Measurements from ENCODE around the gene FIGN.

Gene FIGN

DNA sequence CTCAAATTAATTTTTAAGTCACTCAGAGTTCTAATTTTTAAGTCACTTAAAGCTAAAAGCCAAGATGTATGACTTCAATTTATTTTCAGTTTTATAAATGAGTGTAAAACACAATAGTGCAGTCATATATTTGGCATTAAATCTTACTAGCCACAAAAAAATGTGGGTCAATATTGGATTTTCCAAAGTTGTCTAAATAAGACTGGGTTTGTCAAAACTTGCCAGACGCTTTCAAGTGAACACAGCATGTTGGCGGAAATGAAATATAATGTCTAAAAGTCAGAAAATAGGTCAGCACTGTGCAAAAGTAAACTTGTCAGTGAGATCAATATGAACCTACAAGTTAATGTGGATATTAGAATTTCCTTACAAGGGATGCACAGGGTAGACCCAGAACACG, 128.9 kb downstream of the FIGN start:
- DNase-seq = no peak

DNA sequence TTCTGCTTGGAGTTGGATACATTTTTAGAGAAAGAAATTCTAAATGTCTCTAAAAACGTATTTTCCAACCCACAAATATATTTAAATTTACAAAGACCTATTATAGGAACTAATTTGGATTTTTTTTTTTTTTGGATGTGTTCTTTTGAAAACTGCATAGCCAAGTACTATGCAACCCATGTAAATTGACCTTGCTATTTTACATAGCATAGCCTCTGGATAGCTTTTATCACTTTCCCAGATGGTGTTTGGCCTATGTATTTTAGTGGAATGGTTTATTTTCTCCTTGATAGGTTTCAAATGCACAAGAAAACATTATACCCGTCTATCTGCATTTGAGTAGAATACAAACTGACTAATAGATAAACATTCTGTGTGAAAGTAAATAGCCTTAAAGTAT, 130.0 kb downstream of the FIGN start:
- no peak for DNase-seq

DNA sequence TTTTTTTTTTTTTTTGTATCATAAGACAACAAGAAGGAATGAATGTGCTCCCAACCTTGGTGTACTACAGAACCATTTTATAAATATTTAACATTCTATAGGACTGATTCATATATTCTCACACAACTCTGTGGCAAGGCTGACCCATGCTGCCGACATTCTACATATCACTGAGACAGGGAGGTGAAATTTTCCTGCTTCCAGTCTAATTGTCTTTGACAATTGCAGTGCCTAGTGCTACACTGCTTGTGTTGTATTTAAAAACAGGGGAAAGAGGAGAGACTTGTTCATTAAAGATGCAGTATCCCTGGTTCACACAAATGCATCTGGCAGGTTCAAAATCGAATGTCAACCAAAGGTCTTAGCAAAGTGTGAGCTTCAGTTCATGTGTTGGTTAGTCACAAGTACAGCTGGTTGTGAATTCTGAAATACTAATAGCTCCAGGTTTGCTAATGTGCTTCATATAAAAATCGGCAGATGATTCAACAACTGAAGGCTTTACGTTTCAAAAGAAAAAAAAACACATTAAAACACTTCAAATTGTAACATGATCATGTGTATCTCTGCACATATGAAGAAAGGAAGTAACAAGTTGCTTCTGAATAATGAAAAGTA, 130.8 kb downstream of the FIGN start:
- DNase-seq = no peak

DNA sequence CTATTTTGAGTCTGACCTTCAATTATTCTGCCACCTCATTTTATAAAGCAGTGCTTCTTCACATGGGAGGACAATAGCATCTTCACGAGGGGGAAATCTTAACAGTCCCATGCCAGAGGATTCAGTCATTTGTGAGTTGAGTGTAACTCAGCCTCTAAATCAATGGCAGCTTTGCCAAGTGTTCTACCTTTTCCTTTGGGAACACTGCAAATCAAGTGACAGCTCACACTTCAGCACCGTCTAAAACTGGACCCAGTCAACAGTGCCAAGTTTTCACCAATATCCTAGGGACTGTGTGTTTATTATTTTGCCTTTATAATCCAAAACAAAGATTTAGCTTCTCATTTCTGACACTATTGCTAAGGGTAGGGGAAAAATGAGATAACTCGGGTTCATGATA, 133.6 kb downstream of the FIGN start:
- DNase-seq = no peak

DNA sequence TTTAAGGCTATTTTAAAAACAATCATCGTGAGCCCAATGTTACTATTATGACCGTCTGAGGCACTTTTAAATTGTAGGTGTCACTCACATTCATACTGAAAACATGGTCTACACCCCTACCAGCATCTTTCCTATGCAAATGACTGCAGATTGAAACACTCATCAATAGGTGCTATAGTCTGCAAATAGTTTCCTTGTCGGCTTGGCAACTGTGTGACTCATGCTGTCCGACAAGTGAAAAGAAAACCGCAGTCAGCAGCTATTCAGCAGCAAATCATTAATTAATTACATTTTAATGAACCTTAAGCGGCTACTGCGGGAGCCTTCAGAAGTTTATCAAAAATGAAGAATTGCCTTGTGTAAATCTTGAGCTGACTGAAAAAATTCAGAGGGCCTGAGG, 134.4 kb downstream of the FIGN start:
- DNase-seq = no peak

DNA sequence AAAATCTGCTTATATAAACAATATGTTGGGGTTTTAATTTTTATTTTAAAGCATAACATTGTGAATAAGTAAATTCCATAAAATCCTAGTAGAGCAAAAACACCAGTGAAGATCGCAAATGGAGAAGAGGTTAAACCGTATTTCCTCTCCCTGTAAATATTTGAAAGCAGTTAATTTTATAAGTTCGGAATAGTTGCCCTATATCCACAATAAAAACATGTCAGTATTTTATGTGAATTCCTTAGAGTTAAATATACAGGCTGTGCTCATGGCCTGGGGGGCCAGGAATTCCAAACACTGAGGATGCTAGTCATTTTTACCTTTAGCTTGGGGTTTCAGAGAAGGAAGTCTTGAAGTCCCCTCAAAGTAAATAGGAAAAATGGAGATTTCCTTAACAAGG, 135.0 kb downstream of the FIGN start:
- no peak for DNase-seq

DNA sequence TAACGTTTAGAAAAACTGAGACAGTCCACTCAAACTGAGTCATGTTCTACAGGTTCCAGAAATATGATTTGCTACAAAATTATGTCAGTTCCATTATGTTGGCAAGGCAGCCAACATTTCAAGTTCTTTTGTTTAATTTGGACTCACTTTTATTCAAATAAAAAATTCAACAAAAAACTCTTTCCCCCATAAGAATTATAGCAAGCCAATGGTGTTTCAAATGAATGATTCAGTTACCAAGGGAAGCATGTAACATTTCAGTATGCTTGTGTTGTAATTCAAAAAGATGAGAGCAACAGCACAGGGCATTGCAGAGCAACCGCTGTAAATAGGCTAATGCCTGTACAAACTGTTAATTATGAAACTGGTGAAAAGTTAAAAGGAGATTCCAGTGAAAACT, 140.8 kb downstream of the FIGN start:
- DNase-seq = no peak

DNA sequence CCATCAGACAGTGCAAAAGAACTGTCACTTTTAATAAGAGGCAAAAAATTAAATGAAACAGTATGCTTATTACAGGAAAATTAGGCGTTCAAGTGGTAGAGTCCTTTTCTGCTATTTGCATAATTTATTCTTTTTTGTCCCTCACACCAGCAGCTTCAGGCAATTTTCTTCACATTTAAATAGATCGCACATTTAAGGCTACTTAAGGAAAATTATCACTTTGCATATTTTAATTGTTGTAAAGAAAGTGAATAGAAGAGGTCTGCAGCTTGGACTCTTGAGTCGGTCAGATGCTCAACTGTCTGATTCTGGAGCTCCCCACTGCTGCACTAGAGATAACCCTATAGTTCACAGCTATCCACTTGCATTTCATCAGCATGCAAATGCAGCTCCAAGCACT, 141.3 kb downstream of the FIGN start:
- DNase-seq = no peak

DNA sequence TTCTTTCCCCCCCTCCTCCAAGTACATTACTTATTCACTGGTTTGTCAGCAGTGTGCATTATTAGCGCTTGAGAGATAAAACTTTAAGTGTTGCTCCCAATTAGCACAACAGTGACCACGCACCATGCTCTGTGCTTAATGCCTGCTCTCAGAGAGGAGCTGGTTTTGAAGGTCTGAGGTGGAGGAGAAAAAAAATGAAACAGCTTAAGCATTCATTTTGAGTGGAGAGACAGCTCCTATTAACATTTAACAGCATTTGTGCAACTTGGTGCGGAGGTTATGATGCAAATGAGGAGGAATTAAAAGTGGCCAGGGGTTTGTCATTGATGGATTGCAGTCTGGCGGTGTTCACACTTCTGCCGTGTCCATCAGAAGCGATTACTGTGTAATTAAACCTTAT, 141.8 kb downstream of the FIGN start:
- no peak for DNase-seq

DNA sequence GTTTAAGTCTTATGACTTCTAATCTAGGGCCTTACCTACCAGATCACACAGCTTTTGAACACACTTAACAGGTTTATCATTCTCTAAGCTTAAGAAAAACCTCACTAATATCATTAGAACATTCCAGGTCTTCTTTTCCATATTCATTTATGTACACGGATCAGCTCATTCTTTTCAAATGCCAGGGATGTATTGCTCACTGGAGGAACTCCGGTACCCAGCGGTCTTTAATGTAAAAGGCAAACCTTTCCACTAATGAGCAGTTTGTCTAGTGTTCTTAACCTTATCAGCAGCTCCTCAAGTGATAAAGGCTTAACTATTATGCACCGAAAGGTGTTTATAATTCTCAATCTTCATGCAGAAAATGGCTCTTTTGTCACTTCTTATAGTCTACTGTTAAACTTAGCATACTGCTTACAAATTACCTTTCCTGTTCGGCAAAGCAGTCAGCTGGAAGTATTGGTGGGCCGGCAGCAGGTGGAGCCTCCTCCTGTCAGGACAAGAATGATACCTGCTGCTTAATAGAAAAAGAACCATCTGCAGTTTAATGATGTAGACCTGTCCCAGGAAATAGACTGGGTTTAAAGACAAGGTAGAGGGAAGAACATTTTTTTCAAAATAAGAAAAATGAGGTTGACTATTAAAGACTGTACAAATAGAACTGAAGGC, 142.7 kb downstream of the FIGN start:
- DNase-seq = no peak

DNA sequence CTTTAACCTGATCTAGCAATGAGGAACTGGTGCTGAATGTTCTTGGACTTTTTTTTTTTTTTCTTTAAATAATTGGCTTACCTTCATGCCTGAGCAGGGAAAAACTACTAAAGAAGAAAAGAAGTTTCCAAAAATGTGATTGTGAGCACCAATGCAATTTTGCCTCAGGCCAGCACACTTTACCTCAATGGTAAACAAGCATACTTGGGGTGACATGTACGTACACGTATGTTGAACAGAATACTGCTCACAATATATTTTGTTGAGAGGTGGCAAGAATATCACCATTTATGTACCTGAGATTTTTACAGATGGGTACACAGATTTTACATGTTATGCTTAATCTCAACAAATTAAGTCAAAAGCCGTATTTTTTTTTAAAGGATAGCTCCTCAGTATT, 144.3 kb downstream of the FIGN start:
- DNase-seq = no peak

DNA sequence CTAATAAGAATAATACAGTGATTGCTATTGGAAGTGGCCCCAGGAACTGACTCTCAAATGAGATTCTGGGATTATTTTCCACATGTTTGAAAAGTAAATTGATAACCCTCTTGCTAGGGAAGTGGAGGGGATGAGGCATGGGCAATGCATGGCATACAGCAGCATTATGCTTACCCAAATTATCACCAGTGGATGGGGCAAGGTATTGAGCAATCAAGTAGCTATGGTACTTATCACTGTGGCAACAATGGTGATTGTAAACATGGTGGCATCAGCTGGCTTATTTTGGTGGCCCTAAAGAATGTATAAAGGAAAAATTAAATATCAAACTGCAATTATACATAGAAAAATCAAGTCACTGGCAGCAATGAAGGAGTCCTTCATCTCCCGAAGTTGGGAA, 155.1 kb downstream of the FIGN start:
- DNase-seq = no peak

DNA sequence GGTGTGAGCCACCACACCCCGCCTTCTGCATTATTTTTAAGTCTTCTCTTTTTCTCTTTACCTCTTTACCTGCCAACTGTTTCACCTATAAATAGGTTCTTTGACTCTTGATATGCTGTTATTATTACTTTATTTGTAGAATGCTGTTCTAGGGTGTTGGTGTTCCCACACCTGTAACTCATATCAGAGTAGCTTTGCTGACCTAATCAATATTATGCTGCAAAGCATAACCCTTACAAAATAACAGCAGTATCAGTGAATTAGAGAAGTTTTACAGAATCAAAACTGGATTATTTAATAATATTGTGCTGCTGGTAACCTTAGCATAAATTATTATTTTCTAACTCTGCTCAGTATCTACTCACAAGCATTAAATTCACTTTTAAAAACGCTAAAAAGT, 161.5 kb downstream of the FIGN start:
- DNase-seq = no peak

DNA sequence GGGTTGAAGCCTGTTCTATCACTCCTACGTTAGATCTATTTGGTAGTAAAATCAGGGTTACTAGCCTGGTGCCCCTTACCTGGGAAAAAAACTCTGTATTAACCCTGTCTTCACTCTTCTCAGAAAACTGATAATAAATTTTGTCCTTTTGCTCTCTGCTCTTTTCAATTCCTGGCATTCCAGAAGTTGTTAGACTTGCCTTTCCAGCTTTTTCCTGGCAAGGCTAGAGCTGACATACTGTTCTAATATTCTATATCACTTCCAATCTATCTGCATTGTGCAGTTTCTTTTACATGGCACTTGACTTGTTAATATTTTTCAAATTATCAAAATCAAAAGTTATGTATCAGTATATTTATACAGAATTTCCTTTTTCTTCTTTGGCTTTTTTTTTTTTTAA, 162.2 kb downstream of the FIGN start:
- no peak for DNase-seq

DNA sequence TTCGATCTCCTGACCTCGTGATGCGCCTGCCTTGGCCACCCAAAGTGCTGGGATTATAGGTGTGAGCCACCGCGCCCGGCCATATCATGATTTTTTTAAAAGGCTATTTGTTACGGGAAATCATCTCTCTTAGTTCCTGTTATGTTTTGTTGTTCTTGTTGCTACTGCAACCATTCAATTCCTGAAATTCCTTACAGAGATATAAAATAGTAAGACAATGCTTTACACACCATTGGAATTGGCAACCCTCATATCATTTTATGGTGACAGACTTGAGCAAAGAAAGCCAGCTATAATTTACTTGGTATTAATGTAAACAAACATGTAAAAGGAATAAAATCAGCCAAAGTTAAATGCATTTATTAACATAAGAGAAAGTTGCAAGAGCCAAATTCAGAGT, 163.0 kb downstream of the FIGN start:
- DNase-seq = no peak

DNA sequence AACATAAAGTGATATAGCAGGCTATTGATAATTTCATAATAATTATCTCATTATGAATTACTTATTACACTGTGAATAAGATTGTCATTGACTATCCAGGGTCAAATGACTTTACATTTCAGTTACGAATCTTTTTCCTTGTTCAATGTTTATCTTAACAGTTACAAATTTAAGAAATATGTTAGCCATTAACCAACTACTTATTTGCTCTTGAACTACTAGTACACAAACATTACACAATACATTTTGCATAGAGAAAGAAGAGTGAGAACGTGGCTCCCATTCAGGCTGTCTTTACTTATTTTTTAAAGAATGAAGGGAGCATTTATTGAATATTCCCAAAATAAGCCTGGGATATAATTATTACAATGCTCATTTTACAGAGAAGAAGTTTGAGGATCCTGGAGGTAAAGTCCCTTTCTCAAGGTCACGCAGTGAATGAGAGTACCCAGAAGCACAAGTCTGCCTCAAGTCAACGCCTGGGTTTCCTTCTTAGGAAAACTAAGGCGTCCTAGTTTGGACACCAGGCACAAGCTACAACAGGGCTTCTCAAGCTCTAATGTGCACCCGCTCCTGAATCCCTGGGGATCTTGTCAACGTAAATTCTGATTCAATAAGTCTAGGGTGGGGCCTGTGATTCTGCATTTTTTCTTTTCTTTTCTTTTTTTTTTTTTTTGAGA, 164.2 kb downstream of the FIGN start:
- DNase-seq = no peak

DNA sequence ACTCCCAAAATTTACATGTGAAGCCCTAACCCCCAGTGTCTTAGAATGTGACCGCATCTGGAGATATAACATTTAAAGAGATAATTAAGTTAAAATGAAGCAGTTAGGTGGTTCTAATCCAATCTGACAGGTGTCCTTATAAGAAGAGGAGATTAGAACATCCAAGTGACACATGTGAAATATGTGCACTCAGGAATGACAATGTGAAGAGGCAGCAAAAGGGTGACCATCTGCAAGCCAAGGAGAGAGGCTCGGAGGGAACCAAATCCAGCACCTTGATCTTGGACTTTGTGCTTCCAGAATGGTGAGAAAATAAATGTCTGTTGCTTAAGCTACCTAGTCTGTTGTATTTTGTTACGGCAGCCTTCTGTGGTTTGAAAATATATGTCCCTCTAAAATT, 165.4 kb downstream of the FIGN start:
- no peak for DNase-seq

DNA sequence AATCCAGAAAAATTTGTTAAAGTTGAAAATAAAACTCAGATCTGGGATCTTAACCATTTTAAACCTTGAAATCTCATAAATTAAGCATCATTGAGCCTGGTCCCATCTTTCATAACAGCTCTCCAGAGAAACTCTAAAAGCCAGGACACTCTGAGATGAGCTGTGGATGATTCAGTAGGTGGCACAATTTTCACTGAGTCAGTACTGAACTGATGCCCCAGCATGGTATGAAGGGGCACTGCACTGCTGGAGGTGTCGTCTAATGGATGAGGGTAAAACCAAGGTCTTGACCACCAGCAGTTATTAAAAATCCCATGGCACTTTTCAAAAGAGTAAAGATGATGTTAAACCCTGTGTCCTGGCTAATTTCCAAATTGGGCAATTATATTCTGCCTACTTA, 170.6 kb downstream of the FIGN start:
- no peak for DNase-seq

DNA sequence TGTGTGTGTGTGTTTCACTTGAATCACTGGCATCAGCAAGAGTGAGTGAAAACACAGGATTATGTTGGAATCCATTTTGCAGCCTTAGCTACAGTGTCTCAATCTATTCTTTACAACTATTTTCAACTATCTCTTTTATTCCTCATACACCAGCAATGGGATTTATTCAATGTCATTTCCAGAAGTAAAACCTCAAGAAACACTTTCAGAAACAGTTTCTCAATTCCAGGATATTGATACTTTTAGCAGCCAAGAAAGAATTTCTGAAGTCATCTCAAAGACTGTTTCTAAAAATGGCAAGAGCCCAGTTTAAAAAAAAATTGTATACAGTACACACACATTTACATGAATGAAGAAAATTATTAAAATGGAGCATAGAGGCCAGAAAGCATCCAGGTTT, 171.6 kb downstream of the FIGN start:
- no peak for DNase-seq

DNA sequence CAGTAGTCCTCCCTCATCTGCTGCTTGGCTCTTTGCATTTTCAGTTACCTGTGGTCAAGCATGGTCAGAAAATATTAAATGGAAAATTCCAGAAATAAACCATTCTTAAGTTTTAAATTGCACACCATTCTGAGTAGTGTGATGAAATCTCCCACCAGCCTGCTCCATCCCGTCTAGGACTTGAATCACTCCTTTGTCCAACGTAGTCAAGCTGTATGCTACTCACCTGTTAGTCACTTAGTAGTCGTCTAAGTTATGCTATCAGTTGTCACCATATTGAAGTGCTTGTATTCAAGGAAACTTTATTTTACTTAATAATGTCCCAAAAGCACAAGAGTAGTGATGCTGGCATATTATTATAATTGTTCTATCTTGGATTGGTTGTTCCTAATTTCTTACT, 172.5 kb downstream of the FIGN start:
- no peak for DNase-seq

DNA sequence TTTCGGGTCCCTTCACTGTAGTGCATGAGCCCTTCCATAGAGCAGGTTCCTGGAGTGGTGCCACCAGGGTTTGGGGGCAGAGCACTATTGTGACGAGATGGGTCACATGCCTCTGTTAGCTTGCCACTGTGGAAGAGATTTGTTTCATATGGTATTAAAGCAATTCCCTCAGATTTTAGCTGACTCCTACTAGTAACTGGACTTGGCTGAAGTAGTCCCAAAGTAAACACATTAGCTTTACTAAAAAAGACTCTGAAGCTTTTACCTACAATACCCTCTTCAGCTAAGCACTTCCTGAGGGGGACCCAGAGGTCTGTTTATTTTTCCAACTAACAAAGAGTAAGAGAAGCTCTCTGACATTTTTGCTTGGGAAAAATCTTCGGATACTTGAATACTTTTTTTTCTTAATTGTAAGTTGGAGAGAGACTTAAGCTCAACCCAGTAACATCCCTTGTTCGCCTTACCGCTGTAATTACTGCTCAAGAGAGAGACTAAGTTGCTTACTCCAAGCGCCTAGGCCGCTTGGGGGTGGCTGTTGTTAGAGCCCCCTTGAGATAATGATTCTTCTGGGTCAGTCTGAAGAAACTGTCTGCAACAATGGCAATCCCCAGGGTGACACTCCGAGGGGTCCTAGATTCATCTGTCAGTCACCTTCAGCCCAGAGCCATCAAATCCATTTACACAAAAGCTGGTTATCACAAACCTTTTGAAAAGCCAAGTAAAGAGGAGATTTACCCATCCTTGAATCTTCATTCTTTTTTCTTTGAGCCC, 177.4 kb downstream of the FIGN start:
- no peak for DNase-seq

DNA sequence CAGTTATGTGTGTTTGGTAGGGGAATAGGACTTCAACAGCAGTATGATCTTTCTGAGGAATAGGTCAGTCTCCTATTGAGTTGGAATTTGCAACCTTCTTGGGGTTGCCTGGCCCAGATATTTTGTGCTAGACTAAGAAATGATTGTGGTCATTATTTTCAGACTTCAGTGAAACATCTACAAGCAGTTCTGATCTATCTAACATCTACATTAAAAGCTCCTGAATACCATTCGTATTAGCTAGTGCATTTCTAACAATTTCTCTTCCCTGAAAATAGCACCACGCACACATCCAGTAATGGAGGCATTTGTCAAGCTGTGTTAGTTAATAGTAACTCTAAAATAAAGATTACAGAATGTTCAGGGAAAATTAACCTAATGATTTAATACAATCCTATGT, 179.3 kb downstream of the FIGN start:
- DNase-seq = no peak

DNA sequence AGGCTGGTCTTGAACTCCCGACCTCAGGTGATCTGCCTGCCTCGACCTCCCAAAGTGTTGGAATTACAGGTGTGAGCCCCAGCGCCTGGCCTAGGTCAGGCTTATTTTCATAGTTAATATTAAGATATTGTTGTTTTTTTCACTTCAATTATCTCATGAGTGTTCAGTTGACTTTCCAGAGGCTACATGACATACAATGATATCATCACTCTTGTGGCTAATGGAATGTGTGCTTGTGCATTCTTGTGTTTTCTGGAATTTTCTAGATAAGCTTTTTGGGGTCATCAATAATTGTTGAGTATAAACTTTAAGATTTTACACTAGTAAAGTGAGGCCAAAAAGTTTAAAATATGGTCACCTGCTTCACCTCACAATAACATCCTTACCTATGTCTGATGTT, 180.9 kb downstream of the FIGN start:
- no peak for DNase-seq

DNA sequence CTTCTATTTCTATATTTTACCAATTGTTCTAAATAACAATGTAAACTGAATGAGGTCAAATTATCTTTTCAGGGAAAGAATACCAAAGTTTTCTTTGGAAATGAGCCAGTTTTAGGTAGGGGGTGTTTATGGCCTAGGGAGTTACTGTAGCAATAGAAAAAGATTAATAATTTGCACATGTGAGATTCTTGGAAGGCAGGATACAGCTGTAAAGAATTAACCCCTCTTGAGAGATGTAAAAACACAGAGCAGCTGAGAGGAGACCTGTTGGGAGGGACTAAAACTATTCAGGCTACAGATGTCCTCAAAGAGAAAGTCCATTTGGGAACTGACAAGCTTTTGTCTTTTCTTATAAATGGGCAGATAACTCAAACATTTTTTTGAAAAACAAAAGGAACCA, 182.2 kb downstream of the FIGN start:
- no peak for DNase-seq

All from RPMI8226 (cell line).